H9 (cell line): ENCODE results near the gene ADAMTS17. TPM values are rescaled to one million over a fixed set of nuclear protein-coding genes. Genes with fewer than 3 reads are reported as not detected.

Experiments used
- DNase-seq: peaks from one replicate; pipeline ENCODE4 v3.0.0-alpha.2; 2017
- H2AFZ ChIP-seq: one replicate; pipeline ENCODE4 v1.6.1; 2013; ENCODE audit warnings: mild to moderate bottlenecking, low read length, control low read depth, moderate library complexity
- H2AK5ac ChIP-seq: 2 replicates; pipeline ENCODE4 v1.6.1; 2013; ENCODE audit warnings: low read length, control low read depth, mixed read lengths; ENCODE audit not compliant: insufficient read length
- H2BK120ac ChIP-seq: one replicate; pipeline ENCODE4 v1.6.1; 2013; ENCODE audit warnings: low read depth, mild to moderate bottlenecking, low read length, control low read depth, inconsistent platforms; ENCODE audit not compliant: poor library complexity, severe bottlenecking
- H2BK12ac ChIP-seq: 2 replicates; pipeline ENCODE4 v1.6.1; 2013; ENCODE audit warnings: low read length, control low read depth, mixed read lengths, low read depth; ENCODE audit not compliant: insufficient read length
- H2BK15ac ChIP-seq: 2 replicates; pipeline ENCODE4 v1.6.1; 2013; ENCODE audit warnings: low read depth, low read length, control low read depth
- H2BK20ac ChIP-seq: one replicate; pipeline ENCODE4 v1.6.1; 2013; ENCODE audit warnings: low read depth, mild to moderate bottlenecking, low read length, control low read depth, inconsistent platforms; ENCODE audit not compliant: poor library complexity, severe bottlenecking
- H2BK5ac ChIP-seq: 2 replicates; pipeline ENCODE4 v1.6.1; 2013; ENCODE audit warnings: low read length, control low read depth, mixed read lengths; ENCODE audit not compliant: insufficient read length
- H3K14ac ChIP-seq: 2 replicates; pipeline ENCODE4 v1.6.1; 2013; ENCODE audit warnings: low read length, control low read depth; ENCODE audit not compliant: insufficient read depth
- H3K18ac ChIP-seq: 2 replicates; pipeline ENCODE4 v1.6.1; 2013; ENCODE audit warnings: low read depth, mild to moderate bottlenecking, mixed read lengths, low read length, control low read depth; ENCODE audit not compliant: insufficient read length
- H3K23ac ChIP-seq: 2 replicates; pipeline ENCODE4 v1.6.1; 2013; ENCODE audit warnings: low read length, control low read depth, mixed read lengths, low read depth; ENCODE audit not compliant: insufficient read length
- H3K23me2 ChIP-seq: 2 replicates; pipeline ENCODE4 v1.6.1; 2013; ENCODE audit warnings: low read depth, mild to moderate bottlenecking, mixed read lengths, low read length, control low read depth; ENCODE audit not compliant: insufficient read length, poor library complexity, severe bottlenecking
- H3K27ac ChIP-seq: 2 replicates; pipeline ENCODE4 v1.5.1; 2013; ENCODE audit warnings: low read length, control low read depth, mixed read lengths, low read depth; ENCODE audit not compliant: insufficient read length
- H3K27me3 ChIP-seq: 2 replicates; pipeline ENCODE4 v1.6.1; 2013; ENCODE audit warnings: low read length, control low read depth, inconsistent platforms; ENCODE audit not compliant: insufficient read depth
- H3K4ac ChIP-seq: 2 replicates; pipeline ENCODE4 v1.6.1; 2013; ENCODE audit warnings: low read depth, mild to moderate bottlenecking, control low read depth, inconsistent platforms, low read length, moderate library complexity
- H3K4me1 ChIP-seq: 2 replicates; pipeline ENCODE4 v1.6.1; 2013; ENCODE audit warnings: low read length, control low read depth, inconsistent platforms; ENCODE audit not compliant: insufficient read depth
- H3K4me2 ChIP-seq: 2 replicates; pipeline ENCODE4 v1.6.1; 2013; ENCODE audit warnings: low read length, control low read depth, mixed read lengths; ENCODE audit not compliant: insufficient read length, insufficient read depth
- H3K56ac ChIP-seq: 2 replicates; pipeline ENCODE4 v1.6.1; 2013; ENCODE audit warnings: low read depth, mild to moderate bottlenecking, mixed read lengths, low read length, control low read depth; ENCODE audit not compliant: insufficient read length
- H3K79me1 ChIP-seq: 2 replicates; pipeline ENCODE4 v1.6.1; 2013; ENCODE audit warnings: low read depth, mild to moderate bottlenecking, moderate library complexity, low read length, control low read depth, inconsistent platforms; ENCODE audit not compliant: insufficient read depth, poor library complexity, severe bottlenecking
- H3K79me2 ChIP-seq: 2 replicates; pipeline ENCODE4 v1.6.1; 2013; ENCODE audit warnings: low read length, control low read depth, inconsistent platforms; ENCODE audit not compliant: insufficient read depth
- H3K9ac ChIP-seq: 2 replicates; pipeline ENCODE4 v1.6.1; 2013; ENCODE audit warnings: low read length, control low read depth, mixed read lengths; ENCODE audit not compliant: insufficient read length; ENCODE audit errors: extremely low read depth
- H3K9me3 ChIP-seq: one replicate; pipeline ENCODE4 v1.6.1; 2013; ENCODE audit warnings: low read depth, low read length, inconsistent platforms; ENCODE audit not compliant: control insufficient read depth
- H3T11ph ChIP-seq: one replicate; pipeline ENCODE4 v1.6.1; 2013; ENCODE audit warnings: mild to moderate bottlenecking, low read length, control low read depth, inconsistent platforms
- H4K20me1 ChIP-seq: one replicate; pipeline ENCODE4 v1.6.1; 2013; ENCODE audit not compliant: control insufficient read depth, insufficient read length, insufficient read depth
- H4K5ac ChIP-seq: 2 replicates; pipeline ENCODE4 v1.6.1; 2013; ENCODE audit warnings: low read depth, mild to moderate bottlenecking, mixed read lengths, low read length, control low read depth; ENCODE audit not compliant: insufficient read length
- H4K8ac ChIP-seq: replicated peaks from 2 replicates; pipeline ENCODE4 v1.6.1; 2013; ENCODE audit warnings: low read length, control low read depth, mixed read lengths, low read depth; ENCODE audit not compliant: insufficient read length
- H4K91ac ChIP-seq: 2 replicates; pipeline ENCODE4 v1.6.1; 2013; ENCODE audit warnings: low read depth, mild to moderate bottlenecking, moderate library complexity, mixed read lengths, low read length, control low read depth; ENCODE audit not compliant: insufficient read length
- H3K27ac Mint-ChIP-seq, 3 experiments: 2 replicates in 2 of 3; 3 replicates in 1 of 3; pipeline ENCODE4 v1.8.0; 2020 to 2021; ENCODE audit warnings: mixed read lengths in 3 of 3, mild to moderate bottlenecking in 1 of 3, moderate library complexity in 1 of 3
- H3K27me3 Mint-ChIP-seq: 2 replicates; pipeline ENCODE4 v1.8.0; 2021; ENCODE audit warnings: low read depth, mild to moderate bottlenecking, moderate library complexity, mixed read lengths
- H3K36me3 Mint-ChIP-seq, 3 experiments: 2 replicates in 2 of 3; 3 replicates in 1 of 3; pipeline ENCODE4 v1.8.0; 2020 to 2021; ENCODE audit warnings: low read depth in 3 of 3, mixed read lengths in 3 of 3; ENCODE audit not compliant: insufficient read depth in 1 of 3
- H3K4me1 Mint-ChIP-seq, 2 experiments: 2 replicates each; pipeline ENCODE4 v1.8.0; 2020; ENCODE audit warnings: mixed read lengths in 2 of 2
- H3K4me3 Mint-ChIP-seq, 2 experiments: 2 replicates in 1 of 2; 3 replicates in 1 of 2; pipeline ENCODE4 v1.8.0; 2020 to 2021; ENCODE audit warnings: mild to moderate bottlenecking in 2 of 2, mixed read lengths in 2 of 2, moderate library complexity in 1 of 2
- H3K9me3 Mint-ChIP-seq, 2 experiments: 2 replicates in 1 of 2; 3 replicates in 1 of 2; pipeline ENCODE4 v1.8.0; 2020; ENCODE audit warnings: mild to moderate bottlenecking in 2 of 2, mixed read lengths in 2 of 2, moderate library complexity in 1 of 2
- WGBS: extraction: QIAGEN DNeasy Blood & Tissue Kit; methylation state at CpG from one replicate; pipeline ENCODE4 v1.1.7; 2013; ENCODE audit warnings: missing lambda C conversion rate, low lambda C conversion rate, mixed read lengths; ENCODE audit not compliant: insufficient read length; ENCODE audit errors: extremely low coverage; 5-methylcytosine and 5-hydroxymethylcytosine counted together
- total RNA-seq: library from RNA; stranded (reverse); gene quantifications from 2 replicates; pipeline ENCODE4 v1.2.1, GENCODE V29; 2021
- TF ChIP-seq, protein P1 (sequence below): fragments of 200-600 bp; sonication (generic); conservative IDR thresholded peaks from 3 replicates; pipeline ENCODE4 v1.8.0; 2021; ENCODE audit warnings: antibody characterized with exemption, mild to moderate bottlenecking

ADAMTS17 gene
- total RNA-seq, 1 experiment from 2014 or later: 2.9 TPM

DNA sequence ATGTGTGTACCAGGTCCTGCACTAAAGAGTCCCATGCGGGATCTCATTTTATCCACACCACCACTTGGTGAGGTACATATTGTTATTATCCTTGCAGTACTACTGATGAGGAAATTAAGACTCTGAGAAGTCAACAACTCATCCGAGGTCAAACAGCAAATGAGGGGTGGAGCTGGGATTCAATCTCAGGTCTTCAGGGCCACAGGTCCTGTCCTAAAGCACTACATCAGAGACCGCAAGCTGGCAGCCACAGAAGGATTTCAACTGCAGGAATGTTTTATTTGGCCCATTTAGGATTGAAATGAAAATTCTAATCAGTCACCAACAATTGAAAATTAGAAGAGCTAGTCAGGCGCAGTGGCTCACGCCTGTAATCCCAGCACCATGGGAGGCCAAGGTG lies 131.4 kb downstream of the ADAMTS17 start:
- Histone ChIP-seq H2BK12ac (no peak overlapping the region), H3K23ac (no peak overlapping the region), H2BK20ac (no peak overlapping the region), H3K14ac (no peak overlapping the region), H3K4me2 (no peak overlapping the region), H2BK120ac (no peak overlapping the region), H3K79me1 (no peaks in the 10 kb centered on the region), H3K18ac (no peak overlapping the region), H4K8ac (no peak overlapping the region), H2BK5ac (no peak overlapping the region), H4K20me1 (no peaks in the 10 kb centered on the region), H3K9me3 (no peaks in the 10 kb centered on the region), H2AK5ac (no peak overlapping the region), H4K91ac (no peak overlapping the region), H3K27me3 (no peaks in the 10 kb centered on the region), H3K4ac (no peak overlapping the region), H3K4me1 (peaks cover 3% of the 10 kb centered on the region; the same call in 1 of the 2 replicates), H3T11ph (no peak overlapping the region), H3K79me2 (no peaks in the 10 kb centered on the region), H2AFZ (no peak overlapping the region), H3K23me2 (no peaks in the 10 kb centered on the region), H3K9ac (no peak overlapping the region), H2BK15ac (no peak overlapping the region), H3K56ac (no peak overlapping the region), H3K27ac (no peak overlapping the region), H4K5ac (no peak overlapping the region)
- Mint-ChIP-seq H3K27ac (no peak overlapping the region), H3K4me1 (peaks cover 23 to 30% of the 10 kb centered on the region in 2 experiments), H3K27me3 (no peaks in the 10 kb centered on the region), H3K4me3 (no peak overlapping the region), H3K36me3 (no peaks in the 10 kb centered on the region; a peak in 1 of 7 replicates), H3K9me3 (no peaks in the 10 kb centered on the region; a peak in 1 of 5 replicates)
- WGBS: no CpG with 5 or more reads among the region's 5 CpGs
- DNase-seq: no peak
- TF ChIP-seq, protein P1, sequence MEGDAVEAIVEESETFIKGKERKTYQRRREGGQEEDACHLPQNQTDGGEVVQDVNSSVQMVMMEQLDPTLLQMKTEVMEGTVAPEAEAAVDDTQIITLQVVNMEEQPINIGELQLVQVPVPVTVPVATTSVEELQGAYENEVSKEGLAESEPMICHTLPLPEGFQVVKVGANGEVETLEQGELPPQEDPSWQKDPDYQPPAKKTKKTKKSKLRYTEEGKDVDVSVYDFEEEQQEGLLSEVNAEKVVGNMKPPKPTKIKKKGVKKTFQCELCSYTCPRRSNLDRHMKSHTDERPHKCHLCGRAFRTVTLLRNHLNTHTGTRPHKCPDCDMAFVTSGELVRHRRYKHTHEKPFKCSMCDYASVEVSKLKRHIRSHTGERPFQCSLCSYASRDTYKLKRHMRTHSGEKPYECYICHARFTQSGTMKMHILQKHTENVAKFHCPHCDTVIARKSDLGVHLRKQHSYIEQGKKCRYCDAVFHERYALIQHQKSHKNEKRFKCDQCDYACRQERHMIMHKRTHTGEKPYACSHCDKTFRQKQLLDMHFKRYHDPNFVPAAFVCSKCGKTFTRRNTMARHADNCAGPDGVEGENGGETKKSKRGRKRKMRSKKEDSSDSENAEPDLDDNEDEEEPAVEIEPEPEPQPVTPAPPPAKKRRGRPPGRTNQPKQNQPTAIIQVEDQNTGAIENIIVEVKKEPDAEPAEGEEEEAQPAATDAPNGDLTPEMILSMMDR: no peak
